Measurements from ENCODE around the gene FAM13A. TPM values are rescaled to one million over a fixed set of nuclear protein-coding genes. Genes with fewer than 3 reads are reported as not detected.

The FAM13A gene
- total and polyA plus RNA-seq, 10 of the 15 experiments (the other 5 are each of a cell fraction or from before 2014, with no cell fraction given) = 0.05 to 1.8 (median 0.27) TPM; not detected in 1

GRCh38 chr4:88846206-88846790, 210.7 kb downstream of the FAM13A start (continued):
- TF ChIP-seq SREBF1 (IDR thresholded peaks at IDR 0.05; ENCODE audit: low read length) (no peak), MTA3 (IDR thresholded peaks at IDR 0.05; ENCODE audit: borderline replicate concordance, low read length) (no peak), ATF7 (IDR thresholded peaks at IDR 0.05; ENCODE audit: low read depth) (no peak), BACH1 (IDR thresholded peaks at IDR 0.05; ENCODE audit: borderline replicate concordance) (no peak), RAD51 (IDR thresholded peaks at IDR 0.05) (no peak), POU2F2 (IDR thresholded peaks at IDR 0.05; ENCODE audit: borderline replicate concordance, low read depth, low read length) (no peak), ZSCAN29 (IDR thresholded peaks at IDR 0.05) (no peak), ZNF687 (IDR thresholded peaks at IDR 0.05) (no peak)

- no peak for ATAC-seq
- ChIA-PET CTCF (interaction anchor here (0.6 kb wide), 1 partner anchor 9 kb away, joined by 3 read pairs; no protein-coding TSS in a partner anchor), RAD21 (ENCODE audit: unreplicated experiment) (no interaction called here), SMC1A (ENCODE audit: uncharacterized antibody, unreplicated experiment) (interaction anchor here (1.3 kb wide), 1 partner anchor 22 kb away, joined by 3 read pairs; no protein-coding TSS in a partner anchor), POLR2A (no interaction called here)
- no peaks in the 10 kb centered on the region for H3K27me3 ChIP-seq (replicated peaks in 1 of 2; ENCODE audit: control insufficient read depth in 2 of 2, insufficient read depth in 2 of 2, low read length in 1 of 2)
- no peaks in the 10 kb centered on the region for H3K4me1 ChIP-seq (ENCODE audit: control insufficient read depth, insufficient read depth, low read length)
- H3K4me2 ChIP-seq (ENCODE audit: control insufficient read depth, insufficient read depth) = no peak overlapping the region
- no peak for DNase-seq (ENCODE audit: low read depth, low spot score)
- no peak overlapping the region for H3K4me3 ChIP-seq
- TF ChIP-seq KDM1A (IDR thresholded peaks at IDR 0.05; ENCODE audit: borderline replicate concordance) = no peak
- no peak for TF ChIP-seq ZNF217 (IDR thresholded peaks at IDR 0.05)
- TF ChIP-seq ZNF24 (IDR thresholded peaks at IDR 0.05) = no peak
- no peak for TF ChIP-seq ZNF207 (IDR thresholded peaks at IDR 0.05; ENCODE audit: borderline replicate concordance)
- intact Hi-C loops (cut with micrococcal nuclease; ENCODE audit: unreplicated experiment) = no loop called here
- H3K9me3 ChIP-seq (replicated peaks; ENCODE audit: control insufficient read depth, insufficient read depth, low read length) = no peaks in the 10 kb centered on the region
- no TSS peak for BruUV-seq (replicated peaks)
- H3K9ac ChIP-seq (ENCODE audit: control insufficient read depth, insufficient read depth, low read length) = no peak overlapping the region
- no peak for FAIRE-seq
- H3K36me3 ChIP-seq (ENCODE audit: control insufficient read depth in 2 of 2, insufficient read depth in 2 of 2, low read length in 1 of 2) = no peaks in the 10 kb centered on the region
- 37% methylated on average over 8 of the region's 8 CpGs for WGBS (ENCODE audit: insufficient coverage, insufficient replicate concordance, low lambda C conversion rate, missing lambda C conversion rate)
- no peaks in the 10 kb centered on the region for H4K20me1 ChIP-seq (ENCODE audit: control insufficient read depth, insufficient read depth)
- in situ Hi-C loops (cut with MboI) = no loop called here
- H3K79me2 ChIP-seq (ENCODE audit: control insufficient read depth, insufficient read depth, low read length) = no peaks in the 10 kb centered on the region
- no peak overlapping the region for H2AFZ ChIP-seq (ENCODE audit: control insufficient read depth, low read depth, low read length)
- H3K27ac ChIP-seq (ENCODE audit: control insufficient read depth, insufficient read depth) = no peak overlapping the region
Measured at GRCh38 chr4:88843067-88843685, 213.8 kb downstream of the FAM13A start.

Data from GM12878 (cell line).